KOPT-K1 (cell line): ENCODE data around the gene SLC25A22.

ENCODE experiments used
- H3K27ac ChIP-seq: fragments of 200-600 bp; sonication (generic); 2 replicates; pipeline ENCODE4 v1.5.1; 2016; ENCODE audit warnings: antibody characterized with exemption, mild to moderate bottlenecking, low read depth, low read length; ENCODE audit not compliant: poor library complexity, severe bottlenecking
- H3K36me3 ChIP-seq: fragments of 200-600 bp; sonication (generic); 2 replicates; pipeline ENCODE4 v1.5.1; 2017; ENCODE audit warnings: antibody characterized with exemption, mild to moderate bottlenecking, low read length, moderate library complexity; ENCODE audit not compliant: insufficient read depth
- H3K9me3 ChIP-seq: fragments of 200-600 bp; sonication (generic); 2 replicates; pipeline ENCODE4 v1.5.1; 2017; ENCODE audit warnings: antibody characterized with exemption, low read length, mild to moderate bottlenecking; ENCODE audit not compliant: insufficient read depth, poor library complexity, severe bottlenecking

The SLC25A22 gene

GRCh38 chr11:829176-829846 lies 31.2 kb upstream of the SLC25A22 start:
- no peak overlapping the region for H3K27ac ChIP-seq
- H3K9me3 ChIP-seq, result no peaks in the 10 kb centered on the region
- H3K36me3 ChIP-seq, result peaks cover 15% of the 10 kb centered on the region; the same call in 1 of the 2 replicates

- Histone ChIP-seq H3K9me3 (no peaks in the 10 kb centered on the region), H3K27ac (no peak overlapping the region), H3K36me3 (peaks cover 20% of the 10 kb centered on the region; the same call in 1 of the 2 replicates)
These were observed 30.6 kb upstream of the SLC25A22 start for GRCh38 chr11:828506-829175.

GRCh38 chr11:827897-828192 lies 29.8 kb upstream of the SLC25A22 start, which contains the start of gene CRACR2B:
CRACR2B (plus strand) TSS chr11:827919; CDS start chr11:828608, 689 bp downstream.
- Histone ChIP-seq H3K9me3 (no peaks in the 10 kb centered on the region), H3K36me3 (peaks cover 20% of the 10 kb centered on the region; the same call in 1 of the 2 replicates), H3K27ac (no peak within 1 kb of the TSS)

- Histone ChIP-seq H3K9me3 (no peaks in the 10 kb centered on the region), H3K36me3 (peaks cover 20% of the 10 kb centered on the region; the same call in 1 of the 2 replicates), H3K27ac (no peak overlapping the region)
These were observed 29.2 kb upstream of the SLC25A22 start for GRCh38 chr11:827146-827896.

- no peaks in the 10 kb centered on the region for H3K9me3 ChIP-seq
- H3K36me3 ChIP-seq, result peaks cover 20% of the 10 kb centered on the region; the same call in 1 of the 2 replicates
- H3K27ac ChIP-seq, result no peak overlapping the region
These were observed 28.7 kb upstream of the SLC25A22 start for GRCh38 chr11:826836-827145.

- Histone ChIP-seq H3K36me3 (peaks cover 20% of the 10 kb centered on the region; the same call in 1 of the 2 replicates), H3K9me3 (no peaks in the 10 kb centered on the region), H3K27ac (no peak overlapping the region)
These were observed 28.1 kb upstream of the SLC25A22 start for GRCh38 chr11:826227-826621.

- H3K36me3 ChIP-seq, result peaks cover 20% of the 10 kb centered on the region; the same call in 1 of the 2 replicates
- H3K9me3 ChIP-seq, result no peaks in the 10 kb centered on the region
- no peak overlapping the region for H3K27ac ChIP-seq
These were observed 27.5 kb upstream of the SLC25A22 start for GRCh38 chr11:825366-826226.

GRCh38 chr11:824942-825341 lies 26.9 kb upstream of the SLC25A22 start:
- Histone ChIP-seq H3K36me3 (peaks cover 20% of the 10 kb centered on the region; the same call in 1 of the 2 replicates), H3K9me3 (no peaks in the 10 kb centered on the region), H3K27ac (no peak overlapping the region)

GRCh38 chr11:824292-824880 lies 26.3 kb upstream of the SLC25A22 start:
- Histone ChIP-seq H3K36me3 (peaks cover 20% of the 10 kb centered on the region; the same call in 1 of the 2 replicates), H3K9me3 (no peaks in the 10 kb centered on the region), H3K27ac (no peak overlapping the region)

GRCh38 chr11:823441-824291 lies 25.6 kb upstream of the SLC25A22 start:
- no peak overlapping the region for H3K27ac ChIP-seq
- H3K36me3 ChIP-seq, result peaks cover 20% of the 10 kb centered on the region; the same call in 1 of the 2 replicates
- H3K9me3 ChIP-seq, result no peaks in the 10 kb centered on the region

GRCh38 chr11:821512-822371 lies 23.7 kb upstream of the SLC25A22 start:
- Histone ChIP-seq H3K9me3 (no peaks in the 10 kb centered on the region), H3K27ac (no peak overlapping the region)

GRCh38 chr11:820655-821511 lies 22.8 kb upstream of the SLC25A22 start:
- Histone ChIP-seq H3K9me3 (no peaks in the 10 kb centered on the region), H3K36me3 (peaks cover 25% of the 10 kb centered on the region; the same call in 1 of the 2 replicates), H3K27ac (peak overlapping the region; percentile 70)

More at GRCh38 chr11:821512-822371, 23.7 kb upstream of the SLC25A22 start:
- peaks cover 20% of the 10 kb centered on the region; the same call in 1 of the 2 replicates for H3K36me3 ChIP-seq
